ENCODE data around the gene SHC3.

SHC3 gene

DNA sequence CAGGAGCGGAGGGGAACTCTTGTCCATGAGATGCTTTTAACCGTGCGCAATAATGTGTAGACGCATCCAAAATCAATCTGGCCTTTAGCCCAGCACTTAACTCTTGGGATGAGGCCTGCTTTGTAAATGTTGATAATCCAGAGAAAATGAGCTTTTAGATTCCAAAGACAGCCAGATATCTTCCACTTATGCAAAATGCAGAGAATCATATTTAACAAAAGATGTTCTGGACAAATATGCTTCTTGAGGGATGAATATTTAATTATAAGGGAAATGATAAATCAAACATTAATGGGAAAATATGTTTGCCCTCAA is 181.7 kb downstream of the SHC3 start:
- DNase-seq: no peak

DNA sequence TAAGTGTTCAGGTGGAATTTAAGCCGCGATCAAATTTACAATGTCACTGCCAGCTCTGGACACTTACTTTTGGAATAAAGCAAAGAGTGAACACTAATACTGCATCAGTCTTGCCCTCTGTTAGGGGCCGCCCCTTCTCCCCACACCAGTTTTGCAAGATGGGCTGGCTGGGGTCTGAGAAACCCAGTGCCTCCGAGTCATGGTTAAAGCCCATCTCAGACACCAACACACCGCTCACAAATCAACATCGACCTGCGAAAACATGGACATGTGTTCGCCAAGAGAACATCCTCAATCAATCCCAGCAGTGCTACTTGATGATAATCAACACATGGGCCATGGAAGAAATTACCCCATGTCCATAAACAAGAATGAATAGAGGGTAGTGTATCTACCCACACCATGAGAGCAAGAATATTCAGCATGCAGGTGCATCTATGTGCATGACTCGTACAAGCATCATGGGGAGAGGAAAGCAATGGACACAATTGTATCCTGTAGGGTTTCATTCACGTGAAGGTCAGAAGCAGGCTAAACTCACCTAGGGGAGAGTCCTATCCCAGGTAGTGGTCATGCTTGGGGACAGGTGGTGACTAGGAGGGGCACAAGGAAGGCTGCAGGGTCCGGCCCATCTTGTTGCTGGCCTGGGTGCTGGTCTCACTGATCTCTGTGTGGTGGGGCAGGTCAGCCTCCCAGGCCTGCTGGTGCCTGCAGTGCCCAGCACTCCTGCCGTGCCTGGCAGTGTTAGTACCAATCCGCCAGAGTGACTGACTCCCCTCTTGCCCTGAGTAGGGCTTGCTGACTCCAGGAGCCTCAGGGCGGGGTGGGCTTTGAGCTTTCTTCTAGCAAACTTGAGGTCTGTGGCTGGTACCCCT is 182.3 kb downstream of the SHC3 start:
- DNase-seq: no peak

DNA sequence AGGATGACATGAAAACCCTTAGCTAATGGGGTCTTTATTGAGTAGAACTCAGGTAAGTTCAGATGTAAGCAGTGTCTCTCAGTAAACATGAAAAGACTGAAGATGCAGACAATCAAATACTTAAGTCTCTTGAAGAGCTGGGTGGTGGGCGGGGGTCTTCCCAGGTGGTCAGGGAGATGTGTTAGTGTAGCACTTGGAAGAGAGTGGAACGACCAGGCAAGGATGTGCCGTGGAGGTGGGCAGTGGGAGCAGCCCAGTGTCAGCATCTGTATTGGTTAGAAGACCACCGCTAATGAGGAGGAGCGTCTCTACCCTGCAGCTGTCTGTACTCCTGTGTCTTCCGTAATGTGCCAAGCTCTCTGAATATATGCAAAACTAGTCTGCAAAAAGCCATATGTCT is 183.0 kb downstream of the SHC3 start:
- DNase-seq: no peak

DNA sequence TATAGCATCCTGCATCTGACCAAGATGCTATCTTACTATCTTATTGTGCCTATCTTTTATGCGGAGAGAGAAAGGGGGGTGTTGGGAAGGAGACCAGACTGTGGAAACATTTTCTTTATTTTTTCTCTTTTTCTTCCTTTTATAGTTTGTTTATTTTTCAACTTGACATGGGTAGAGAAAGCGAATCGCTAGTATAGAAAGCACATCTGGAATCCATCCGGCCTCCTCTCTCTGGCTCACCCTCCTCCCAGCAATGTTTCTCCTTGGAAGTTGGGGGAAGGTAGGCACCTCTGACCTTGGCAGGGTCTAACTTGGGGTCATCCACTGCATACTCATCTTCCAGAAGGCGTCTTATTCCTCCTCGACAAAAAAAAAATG is 183.4 kb downstream of the SHC3 start:
- DNase-seq: no peak

DNA sequence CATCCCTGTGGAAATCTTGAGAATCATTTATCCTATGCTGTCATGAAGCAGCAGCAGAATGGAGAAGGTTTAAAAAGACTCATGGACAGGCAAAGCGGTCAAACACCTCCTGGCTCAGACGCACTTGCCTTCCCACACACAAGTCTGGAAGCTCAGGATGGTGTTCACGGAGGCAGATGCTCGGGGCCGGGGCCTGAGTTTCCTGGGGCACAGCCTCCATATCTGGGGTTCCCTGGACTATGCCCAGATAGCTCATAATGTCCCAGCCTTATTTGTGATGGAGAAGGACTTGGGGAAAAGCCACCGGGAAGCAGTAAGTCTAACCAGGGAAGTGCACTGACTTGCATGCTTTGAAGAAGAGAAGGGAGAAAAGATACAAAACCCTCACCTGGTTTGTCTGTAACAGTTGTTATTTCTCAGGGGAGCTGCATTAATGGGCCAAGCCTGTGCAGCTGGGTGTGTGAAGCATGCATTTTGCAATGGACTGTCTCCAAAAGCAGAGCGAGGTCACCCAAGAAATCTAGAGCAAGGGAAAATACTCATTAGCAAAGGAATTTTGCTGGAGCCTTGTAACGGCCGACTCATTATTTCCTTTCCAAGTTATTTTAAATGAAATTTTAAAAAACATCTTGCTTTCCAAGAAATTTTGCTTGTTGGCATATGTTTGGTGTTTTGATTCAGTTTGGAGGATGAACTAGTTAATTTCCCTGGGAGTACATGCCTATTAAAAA is 184.0 kb downstream of the SHC3 start:
- no peak for DNase-seq

DNA sequence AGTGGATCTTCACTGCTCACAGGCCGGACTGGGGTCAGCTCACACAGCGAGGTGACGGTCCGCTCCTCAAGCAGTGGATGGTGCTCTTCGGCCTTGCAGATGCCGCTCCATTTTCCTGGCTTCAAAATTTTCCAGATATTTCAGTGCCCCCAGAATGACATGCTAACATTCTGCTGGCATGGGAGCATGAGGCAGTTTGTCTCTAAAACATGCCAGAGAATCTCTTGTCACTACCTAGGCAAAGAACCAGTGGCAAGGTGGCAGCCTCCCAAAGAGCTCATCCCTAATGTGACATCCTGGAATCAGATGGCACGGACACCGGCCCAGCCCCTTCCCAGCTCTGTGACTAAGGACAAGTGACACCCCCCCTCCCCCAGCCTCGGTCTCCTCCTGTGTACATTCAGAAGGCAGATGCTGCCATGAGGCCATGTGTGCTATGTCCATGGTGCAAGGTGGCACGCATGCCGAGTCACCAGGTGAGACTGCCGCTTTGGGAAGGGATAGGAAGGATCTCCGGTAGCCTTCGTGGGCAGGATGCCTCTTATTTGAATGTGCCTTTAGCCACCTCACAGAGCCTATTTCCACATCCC is 184.7 kb downstream of the SHC3 start:
- DNase-seq: no peak

GRCh38 chr9:88993327-88993726 is 185.3 kb downstream of the SHC3 start:
- no peak for DNase-seq

- no peak for DNase-seq
These were observed 186.1 kb downstream of the SHC3 start for GRCh38 chr9:88992556-88992955.

DNA sequence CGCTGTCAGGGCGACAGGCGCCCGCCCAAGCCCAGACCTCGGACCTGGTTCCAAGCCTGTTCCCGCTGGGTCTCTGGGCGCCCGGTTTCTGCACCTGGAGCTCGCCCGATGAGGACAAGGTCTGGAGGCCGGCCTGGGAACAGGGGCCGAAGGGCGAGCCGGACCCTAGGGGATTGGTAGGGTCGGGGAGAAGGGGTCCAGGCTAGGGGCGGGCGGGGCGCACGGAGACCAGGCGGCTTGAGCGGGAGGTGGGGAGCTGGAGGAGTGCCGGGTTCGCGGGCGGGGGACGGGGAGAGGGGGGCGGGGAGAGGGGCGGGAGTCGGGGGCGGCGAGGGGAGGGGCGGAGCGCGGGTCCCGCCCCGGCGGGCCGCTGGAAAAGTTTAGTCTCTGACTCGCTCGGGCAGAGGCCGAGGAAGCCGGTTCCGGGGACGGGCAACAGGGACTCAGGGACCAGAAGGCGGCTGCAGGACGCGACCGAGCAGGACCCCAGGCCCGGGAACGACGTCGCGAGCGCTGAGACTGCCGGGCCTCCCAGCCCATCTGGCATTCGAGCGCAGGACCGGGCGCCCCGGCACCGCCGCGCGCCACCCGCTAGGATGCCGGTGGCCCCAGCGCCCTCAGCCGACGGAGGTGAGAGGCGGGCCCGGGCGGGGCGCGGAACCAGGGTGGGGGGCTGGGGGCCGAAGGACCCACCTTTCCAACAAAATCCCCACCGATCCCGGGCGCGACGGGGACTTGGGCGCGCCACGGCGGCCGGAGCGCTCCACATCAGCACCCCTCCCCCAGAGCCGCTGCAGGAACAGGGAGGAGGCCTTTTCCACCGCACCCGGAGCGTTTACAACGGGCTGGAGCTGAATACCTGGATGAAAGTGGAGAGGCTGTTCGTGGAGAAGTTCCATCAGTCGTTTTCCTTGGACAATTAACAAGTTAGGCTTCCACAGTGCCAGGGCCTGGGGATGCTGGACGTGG is 187.3 kb downstream of the SHC3 start, which contains the start of gene S1PR3:
TSS of gene S1PR3 (plus strand) at position 403 of the 969 bp plus-strand sequence. CDS start 9,733 bp downstream, outside the sequence.
- peak; percentile 86 for DNase-seq

DNA sequence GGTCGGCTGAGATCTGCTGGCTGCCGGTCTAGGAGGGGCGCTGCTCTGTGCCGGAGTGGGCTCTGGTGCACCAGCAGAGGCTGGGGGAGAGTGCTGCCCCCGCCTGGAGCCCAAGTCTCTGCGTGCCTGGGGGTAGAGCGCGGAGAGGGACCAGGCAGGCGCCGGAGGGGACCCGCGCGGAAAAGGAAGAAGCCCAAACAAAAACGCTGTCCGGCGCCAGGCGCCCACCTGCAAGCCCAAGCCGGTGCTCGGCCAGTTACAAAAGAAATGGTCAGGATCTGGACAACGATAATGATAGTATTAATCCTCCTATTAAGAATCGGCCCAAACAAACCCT is 187.9 kb downstream of the SHC3 start:
- peak; percentile 83 for DNase-seq

DNA sequence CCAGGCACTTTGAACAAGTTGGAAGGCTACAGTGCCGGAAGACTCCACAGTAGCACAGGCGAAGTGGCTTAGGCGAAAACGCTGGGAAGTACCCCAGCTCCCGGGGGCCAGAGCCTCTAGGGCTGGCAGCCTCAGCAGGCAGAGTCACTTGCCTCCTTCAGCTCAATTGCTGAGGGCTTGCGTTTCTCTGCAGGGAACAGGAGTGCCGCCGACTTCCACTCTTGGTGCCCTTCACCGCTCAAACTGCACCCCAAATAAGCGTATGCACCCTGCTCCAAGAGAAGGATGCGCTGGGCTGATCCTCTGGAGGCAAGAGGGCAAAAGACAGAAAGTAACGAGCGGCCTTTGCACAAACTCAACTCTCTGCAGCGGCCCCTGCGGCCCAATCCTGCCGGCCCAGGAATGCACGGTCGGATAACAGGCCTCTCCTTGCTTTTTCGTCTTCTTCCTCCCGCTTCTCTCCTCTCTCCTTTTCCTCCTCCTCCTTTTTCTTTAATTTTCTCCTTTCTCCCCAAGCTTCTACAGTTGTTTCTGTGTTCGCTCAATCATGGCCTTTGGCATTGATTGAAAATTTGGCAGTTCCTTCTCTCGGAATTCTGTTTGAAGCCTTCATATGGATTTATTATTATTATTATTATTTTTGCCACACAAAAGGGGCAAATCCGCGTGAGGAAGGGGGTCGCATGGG is 188.4 kb downstream of the SHC3 start:
- peak; percentile 76 for DNase-seq

GRCh38 chr9:88988796-88989641 is 189.6 kb downstream of the SHC3 start:
- DNase-seq: no peak

DNA sequence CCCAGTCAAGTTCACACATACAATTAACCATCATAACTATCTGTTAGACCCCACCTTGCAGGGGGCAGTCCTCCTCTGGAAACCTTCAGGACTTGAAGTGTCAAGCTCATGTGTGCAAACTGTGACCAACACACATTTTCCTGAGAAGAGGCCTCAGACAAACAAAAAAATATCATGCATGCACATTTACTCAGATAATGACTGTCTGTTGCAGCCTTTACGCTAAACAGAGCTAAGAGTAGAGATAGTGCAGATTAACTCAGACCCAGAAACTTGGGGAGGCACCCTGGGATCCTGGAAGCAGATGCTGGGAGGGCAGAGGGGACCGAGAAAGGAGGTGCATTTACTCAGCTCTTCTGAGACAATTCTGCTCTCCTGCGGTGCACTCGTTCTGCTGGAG is 191.0 kb downstream of the SHC3 start:
- no peak for DNase-seq

DNA sequence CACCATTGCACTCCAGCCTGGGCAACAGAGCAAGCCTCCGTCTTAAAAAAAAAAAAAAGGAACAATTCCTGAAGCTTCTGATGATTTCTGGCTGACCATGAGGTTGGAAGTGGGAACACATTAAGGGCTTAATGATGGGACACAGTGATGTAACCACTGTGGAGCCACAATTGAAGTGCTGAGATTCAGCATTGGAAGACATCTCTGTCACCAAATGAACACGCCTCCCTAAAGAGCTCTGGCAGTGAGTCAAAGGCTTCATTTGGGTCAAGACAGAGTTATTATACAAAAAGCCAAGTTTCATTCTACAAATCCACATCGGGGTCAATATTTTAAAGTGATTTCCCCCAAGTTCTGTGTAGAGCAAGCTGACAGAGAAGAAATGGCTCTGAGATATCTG is 191.8 kb downstream of the SHC3 start:
- no peak for DNase-seq

GRCh38 chr9:88985616-88986015 is 193.0 kb downstream of the SHC3 start:
- DNase-seq: no peak

- DNase-seq: no peak
These were observed 194.1 kb downstream of the SHC3 start for GRCh38 chr9:88984543-88984883.

- no peak for DNase-seq
These were observed 194.6 kb downstream of the SHC3 start for GRCh38 chr9:88983865-88984542.

GRCh38 chr9:88980740-88981203 is 197.8 kb downstream of the SHC3 start:
- DNase-seq: no peak

GRCh38 chr9:88979791-88980190 is 198.8 kb downstream of the SHC3 start:
- DNase-seq: no peak

- DNase-seq: no peak
These were observed 199.6 kb downstream of the SHC3 start for GRCh38 chr9:88979021-88979420.

- DNase-seq: no peak
These were observed 200.6 kb downstream of the SHC3 start for GRCh38 chr9:88978034-88978433.
